GM21390 (cell line): ENCODE results near the gene MSLN.
A peak's percentile ranks its signal among the peaks of the same experiment; 100 is the strongest.
"Not testable (repeated sequence)": the region's sequence is repeated elsewhere in the genome, so short reads cannot be mapped to it uniquely, and the experiment has no call there.

Experiments
- ATAC-seq: cut with Tn5 transposase; IDR thresholded peaks from one replicate; pipeline ENCODE4 v1.9.1; 2021; ENCODE audit not compliant: unreplicated experiment

MSLN gene

DNA sequence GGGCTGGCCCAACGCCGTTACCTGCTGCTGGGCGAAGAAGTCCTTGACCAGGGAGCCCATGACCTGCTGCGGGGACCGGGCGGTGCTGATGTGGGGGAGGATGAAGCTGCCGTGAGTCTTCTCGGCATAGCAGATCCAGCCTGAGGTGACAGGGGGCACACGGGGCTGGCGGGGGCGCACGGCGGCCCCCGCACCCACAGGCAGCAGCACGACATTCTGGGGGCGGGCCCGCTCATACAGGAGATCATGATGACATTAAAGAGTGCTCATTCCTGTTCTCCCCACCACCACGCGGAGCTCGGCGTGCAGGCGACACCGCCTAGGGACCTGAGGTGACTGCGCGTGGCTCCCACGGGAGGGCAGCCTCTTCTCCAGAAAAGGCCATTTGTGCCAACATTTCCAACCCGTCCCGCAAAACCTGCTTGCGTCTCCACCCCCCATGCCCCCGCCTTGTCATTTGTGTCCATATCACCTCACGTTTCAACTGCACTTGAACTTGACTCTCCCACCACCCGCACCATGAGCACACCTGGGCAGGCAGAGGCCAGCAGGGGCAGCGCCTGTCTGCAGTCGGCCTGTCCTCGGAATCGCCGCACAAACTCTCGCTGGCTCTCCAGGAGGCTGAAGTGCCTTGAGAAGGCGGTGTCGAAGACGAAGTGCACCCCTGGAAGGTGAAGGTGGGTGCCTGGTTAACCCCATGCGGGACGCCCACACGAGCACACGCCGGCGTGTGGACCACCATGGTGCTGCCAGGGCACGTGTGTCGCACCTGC lies 26.1 kb upstream of the MSLN start:
- ATAC-seq = no peak

GRCh38 chr16:734981-735881 lies 25.3 kb upstream of the MSLN start:
- no peak for ATAC-seq

DNA sequence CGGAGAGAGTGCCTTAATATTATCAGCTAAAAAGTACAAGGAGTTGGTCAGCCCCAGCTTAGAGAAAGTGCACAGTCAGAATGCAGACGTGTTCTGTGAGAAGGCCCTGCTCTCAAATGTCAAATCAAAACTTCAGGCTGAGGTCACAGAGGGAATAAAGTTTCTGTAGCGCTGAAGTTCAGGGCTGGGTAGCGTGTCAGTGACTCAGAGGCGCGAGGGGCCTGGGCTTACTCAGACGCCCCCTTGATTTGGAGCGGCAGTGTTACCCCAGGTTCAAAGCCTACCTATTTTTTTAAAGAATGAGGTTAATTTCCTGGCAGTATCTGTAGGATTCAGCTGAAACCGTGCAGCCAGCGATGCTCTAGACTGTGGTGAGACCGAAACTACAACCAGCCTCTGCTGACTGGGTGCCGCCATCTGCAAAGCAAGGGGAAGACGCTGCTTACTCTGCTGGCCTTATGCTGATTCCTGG lies 24.5 kb upstream of the MSLN start:
- ATAC-seq = no peak

- ATAC-seq = no peak
Measured at GRCh38 chr16:736936-737481, 23.5 kb upstream of the MSLN start.

DNA sequence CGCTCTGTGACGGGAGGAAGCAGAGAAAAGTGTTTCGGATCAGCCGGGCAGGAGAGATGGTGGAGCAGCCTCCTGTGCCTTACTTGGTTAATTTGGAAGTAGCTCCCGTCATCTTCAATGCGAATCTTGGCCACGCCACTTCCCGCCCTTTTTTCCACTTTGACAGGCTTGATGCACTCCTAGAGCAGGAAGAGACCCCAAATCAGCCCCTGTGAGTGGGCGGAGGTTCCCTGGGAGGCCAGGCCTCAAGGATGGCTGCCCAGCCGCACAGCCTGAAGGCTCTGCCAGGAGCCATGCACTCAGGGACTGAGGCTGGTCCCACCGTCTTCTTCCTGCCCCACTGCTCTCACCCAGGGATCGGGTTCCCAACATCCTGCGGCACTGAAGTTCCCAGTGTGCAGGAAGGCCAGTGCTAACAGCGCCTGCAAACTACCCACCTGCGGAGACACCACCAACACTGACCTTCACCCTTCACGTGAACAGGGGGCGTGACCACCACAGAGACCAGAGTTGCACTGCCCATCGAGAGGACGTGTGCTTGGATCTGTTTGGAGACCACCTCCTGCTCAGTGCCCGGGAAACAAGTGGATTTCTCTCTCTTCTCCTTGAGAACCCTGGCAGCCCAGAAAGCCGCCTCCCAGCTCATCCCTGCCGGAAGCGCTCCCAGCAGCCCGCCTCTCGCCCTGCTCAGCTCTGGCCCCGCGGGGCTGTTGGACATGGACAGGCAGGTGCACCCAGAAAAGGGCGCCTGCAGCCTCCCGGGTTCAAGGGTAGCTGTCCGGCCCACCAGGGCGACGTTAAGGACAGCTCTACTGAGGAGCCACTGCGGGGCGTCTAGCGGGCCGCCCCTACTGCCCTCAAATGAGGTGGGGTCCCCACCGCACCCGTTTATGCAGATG lies 20.7 kb upstream of the MSLN start:
- ATAC-seq = no peak

DNA sequence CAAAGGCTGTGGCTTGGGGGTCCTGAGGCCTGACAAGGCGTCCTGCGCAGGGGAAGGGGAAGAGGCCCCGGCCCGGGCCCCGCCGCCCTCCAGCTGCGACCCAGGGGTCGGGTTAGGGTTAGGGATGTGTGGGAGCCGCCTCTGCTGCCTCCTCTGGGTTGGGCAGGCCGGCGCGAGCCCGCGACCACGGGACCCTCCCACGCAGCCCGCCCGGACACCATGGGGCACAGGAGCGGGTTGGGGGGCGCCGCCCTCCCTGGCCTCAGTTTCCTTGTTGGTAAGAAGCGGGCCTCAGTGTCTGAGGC lies 20.1 kb upstream of the MSLN start:
- ATAC-seq = peak; percentile 10

DNA sequence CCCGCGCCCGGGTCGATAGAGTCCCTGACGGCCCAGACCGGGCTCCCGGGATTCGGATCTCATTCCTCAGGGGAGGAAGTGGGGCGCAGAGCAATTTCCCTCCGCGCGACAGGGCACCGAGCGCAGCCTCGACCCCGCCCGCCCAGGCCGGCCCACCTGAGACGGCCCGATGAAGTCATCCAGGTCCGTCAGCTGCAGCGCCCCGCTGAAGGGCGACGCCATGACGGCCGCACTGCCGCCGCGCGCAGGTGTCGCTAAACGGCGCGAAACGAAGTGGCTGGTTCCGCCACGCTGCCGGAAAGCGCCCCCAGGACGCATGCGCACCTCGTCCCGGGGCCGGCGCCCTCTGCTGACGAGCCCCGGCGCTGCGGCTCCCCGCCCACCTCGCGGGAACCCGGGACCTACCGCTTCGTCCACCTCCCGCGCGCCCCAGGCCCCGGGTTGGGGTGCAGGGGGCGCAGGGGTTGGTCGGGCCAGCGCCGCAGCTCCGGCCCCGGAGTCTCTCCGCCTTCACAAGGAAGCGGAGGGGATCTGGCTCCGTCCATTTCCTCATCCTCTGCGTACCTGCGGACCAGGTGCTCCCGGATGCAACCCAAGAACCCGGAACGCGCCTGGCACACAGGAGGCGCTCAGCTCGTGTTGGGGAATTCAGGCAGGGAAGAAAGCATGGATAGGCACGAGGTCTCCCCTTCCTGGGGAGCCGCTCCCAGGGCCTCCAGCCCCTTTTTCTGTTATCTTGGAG lies 19.6 kb upstream of the MSLN start, which contains the start of gene CIAO3:
Gene CIAO3, minus strand, starts transcription at position 234 of the 742 bp plus-strand sequence. Its CDS starts 12 bp downstream, at position 222.
- ATAC-seq = peak; percentile 61

GRCh38 chr16:741986-742629 lies 18.4 kb upstream of the MSLN start:
- ATAC-seq = no peak

- not testable (repeated sequence) for ATAC-seq
Measured at GRCh38 chr16:742894-743293, 17.6 kb upstream of the MSLN start.

DNA sequence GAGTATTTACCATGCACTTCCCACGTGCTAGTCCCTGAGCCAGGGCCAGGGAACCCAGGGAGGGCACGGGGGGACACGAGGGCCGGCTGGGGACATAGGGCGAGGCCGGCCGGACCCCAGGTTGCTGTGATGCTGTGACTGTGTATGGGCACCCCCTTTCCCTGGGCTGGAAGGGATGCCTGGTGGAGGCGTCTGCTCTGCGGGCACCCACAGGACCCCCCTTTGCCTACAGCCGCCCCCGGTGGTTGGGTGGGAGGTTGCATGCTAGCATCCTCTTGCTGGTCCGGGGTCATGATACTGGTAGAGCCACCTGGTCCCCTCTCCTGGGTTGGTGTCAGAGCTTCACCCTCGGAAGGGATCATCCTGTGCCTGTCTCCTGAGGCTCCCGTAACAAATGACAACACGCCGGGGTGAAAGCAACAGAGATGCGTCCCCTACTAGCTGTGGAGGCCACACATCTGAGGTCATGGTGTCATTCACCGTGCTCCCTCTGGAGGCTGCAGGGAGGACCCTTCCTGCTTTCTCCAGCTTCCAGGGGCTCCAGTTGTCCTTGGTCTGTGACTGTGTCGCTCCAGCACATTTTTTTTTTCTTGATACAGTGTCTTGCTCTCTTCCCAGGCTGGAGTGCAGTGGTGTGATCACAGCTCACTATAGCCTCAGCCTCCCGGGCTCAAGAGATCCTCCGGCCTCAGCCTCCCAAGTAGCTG lies 16.6 kb upstream of the MSLN start:
- no peak for ATAC-seq

DNA sequence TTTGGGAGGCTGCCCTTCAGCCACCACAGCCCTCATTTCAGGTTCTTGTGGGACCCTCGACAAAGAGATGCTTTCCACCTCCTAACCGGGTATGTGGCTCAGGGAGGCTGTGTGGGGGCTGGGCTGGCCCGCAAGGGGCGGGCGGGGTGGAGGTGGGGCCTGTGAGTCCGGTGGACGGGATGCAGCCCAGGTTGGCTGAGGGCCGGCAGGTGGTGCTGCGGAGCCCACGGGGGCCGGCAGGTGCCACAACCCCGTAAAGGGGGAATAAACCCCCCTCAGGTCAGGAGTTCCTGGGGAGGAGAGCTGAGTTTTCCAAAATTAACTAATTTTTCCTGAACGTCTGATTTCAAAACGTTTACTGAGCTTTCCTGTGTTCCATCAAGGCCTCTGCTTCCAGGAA lies 14.8 kb upstream of the MSLN start:
- ATAC-seq = no peak

- no peak for ATAC-seq
Measured at GRCh38 chr16:746637-747036, 13.9 kb upstream of the MSLN start.

DNA sequence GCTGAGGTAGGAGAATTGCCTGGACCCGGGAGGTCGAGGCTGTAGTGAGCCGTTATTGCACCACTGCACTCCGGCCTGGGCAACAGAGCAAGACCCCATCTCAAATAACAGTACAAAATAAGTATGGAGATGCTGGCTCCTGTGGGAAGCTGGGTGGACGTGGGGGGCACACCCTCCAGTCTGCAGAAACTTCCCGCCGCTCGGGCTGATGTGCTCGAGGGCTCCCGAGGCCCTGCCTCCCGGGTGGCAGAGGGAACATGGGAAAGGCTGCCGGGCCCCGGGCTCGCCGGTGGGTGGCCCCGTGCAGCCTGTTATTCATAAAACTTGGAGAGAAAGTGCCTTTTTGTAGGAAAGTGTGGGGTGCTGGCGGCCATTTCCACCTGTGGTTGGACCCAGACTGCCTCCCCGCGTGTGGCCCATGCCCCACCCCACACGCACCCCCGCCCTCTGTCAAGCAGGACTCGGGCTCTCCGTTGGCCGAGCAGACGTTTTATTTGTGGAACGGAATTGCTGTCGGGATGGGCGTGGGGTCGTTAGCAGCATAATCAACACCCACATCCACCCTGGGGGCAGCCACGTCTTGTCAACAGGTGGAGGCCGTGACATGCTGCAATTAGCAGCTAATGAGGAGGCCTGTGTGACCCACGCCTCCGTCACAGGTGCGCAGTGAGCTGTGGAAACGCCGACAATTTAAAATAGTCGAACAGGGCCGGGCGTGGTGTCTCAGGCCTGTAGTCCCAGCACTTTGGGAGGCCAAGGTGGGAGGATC lies 12.4 kb upstream of the MSLN start:
- no peak for ATAC-seq

- ATAC-seq = no peak
Measured at GRCh38 chr16:749010-749409, 11.5 kb upstream of the MSLN start.

DNA sequence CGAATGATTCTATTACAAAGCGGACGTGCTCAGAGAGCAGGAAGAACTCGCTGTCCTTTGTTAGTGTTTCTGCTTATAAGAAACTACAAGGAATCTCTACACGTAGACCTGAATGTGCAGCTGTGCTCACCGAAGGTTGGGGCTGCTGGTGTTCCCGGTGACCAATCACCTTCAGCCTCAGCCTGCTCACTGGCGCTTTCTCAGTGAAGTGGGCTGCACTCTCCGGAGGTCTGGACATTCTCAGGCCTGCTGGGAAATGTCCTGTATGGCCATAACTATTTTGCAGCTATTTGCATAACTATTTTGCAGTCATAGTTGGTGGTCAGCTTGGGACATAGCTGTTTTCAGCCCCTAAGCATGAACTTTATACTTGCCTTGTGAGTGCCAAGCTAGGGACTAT lies 10.0 kb upstream of the MSLN start:
- ATAC-seq = no peak

DNA sequence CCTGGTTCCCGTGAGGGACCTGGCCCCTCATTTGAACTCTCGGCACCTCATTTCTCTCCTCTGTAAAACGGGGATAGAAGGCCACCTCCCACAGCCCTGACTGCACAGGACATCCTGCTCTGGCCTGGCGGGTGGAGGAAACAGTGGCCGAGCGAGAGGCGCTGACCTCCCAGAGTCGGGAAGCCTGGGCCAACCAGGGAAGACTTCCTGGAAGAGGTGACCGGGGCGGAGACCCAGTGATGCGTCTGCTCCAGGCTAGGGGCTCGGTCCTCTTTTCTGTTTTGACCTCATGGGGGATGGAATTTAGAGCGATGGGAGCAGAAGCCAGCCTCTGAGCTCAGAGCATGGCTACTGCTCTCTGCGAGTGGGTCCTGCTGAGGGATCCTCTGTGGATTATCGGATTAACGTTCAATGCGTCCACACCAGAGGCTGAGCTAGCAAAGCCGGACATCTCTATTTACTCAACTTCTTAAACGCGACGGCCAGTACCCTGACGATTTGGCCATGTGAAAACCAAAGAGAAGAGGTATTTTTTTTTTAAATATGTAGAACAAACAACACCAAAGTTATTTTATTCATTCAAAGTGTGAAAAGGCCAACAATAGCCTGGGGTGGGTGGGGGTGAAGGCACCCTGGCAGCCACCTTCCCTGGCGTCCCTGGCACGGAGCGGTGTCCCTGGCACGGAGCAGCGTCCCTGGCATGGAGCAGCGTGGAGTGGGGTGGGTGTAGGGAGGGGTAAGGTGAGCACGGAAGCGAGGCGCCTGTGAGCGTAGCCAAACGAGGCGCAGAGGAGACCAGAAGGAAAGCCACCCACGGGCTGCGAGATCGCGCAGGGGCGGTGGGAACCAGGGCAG lies 9.2 kb upstream of the MSLN start:
- no peak for ATAC-seq

DNA sequence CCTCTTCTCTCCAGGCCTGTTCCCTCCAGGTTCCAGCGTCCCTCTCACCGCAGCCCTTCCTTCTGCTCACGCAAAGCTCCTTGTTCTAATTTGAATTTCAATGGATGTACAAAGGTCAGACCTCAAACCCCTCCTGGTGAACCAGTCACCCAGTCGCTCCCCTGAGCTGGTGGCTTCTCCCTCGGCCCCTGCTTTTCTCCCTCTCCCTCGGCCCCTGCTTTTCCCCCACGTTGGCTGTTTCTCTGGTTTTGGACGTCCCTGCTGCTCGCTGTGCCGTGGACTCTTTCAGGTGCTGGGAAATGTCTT lies 8.6 kb upstream of the MSLN start:
- no peak for ATAC-seq
